SK-N-DZ (cell line): Measurements from ENCODE around the gene SERPINA5.
"Not testable (repeated sequence)": the region's sequence is repeated elsewhere in the genome, so short reads cannot be mapped to it uniquely, and the experiment has no call there.

Source experiments
- DNase-seq: peaks from one replicate; pipeline ENCODE4 v3.0.0-alpha.2; 2015; ENCODE audit warnings: low spot score

Gene SERPINA5

DNA sequence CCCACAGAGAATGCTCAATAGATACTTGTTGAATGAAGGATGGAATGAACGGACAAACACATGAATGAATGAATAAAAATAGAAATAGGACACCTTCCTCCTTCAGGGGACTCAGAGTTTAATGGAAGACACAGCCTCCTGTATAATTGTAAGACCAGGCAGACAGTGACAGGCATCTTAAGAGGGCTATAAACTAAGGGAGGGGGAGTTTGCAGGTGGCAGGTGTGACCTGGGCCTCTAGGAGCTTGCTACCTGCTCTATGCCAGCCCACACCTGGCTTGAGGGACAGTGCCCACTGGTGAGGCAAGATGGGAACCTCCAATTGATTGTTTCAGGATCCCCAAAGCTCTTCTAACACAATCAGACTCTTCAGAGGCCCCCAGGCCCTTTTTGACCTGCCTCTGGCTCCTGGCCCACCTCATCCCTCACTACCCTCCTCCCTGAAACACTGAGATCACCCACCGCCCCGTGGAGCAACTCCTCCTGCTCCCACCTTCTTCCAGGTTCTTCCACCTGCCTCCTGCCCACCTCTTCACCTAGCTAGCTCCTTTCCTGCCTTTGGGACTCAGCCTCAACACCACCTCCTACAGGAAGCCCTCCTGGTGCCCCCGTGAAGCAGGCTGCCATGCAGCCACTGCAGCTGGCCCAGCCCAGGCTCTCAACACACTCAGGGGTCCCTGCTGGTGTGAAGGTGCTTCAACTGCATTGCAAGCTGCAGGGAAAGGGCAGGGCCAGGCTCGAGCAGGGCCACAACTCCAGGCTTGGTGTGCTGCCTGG, 40.3 kb downstream of the SERPINA5 start:
- no peak for DNase-seq

DNA sequence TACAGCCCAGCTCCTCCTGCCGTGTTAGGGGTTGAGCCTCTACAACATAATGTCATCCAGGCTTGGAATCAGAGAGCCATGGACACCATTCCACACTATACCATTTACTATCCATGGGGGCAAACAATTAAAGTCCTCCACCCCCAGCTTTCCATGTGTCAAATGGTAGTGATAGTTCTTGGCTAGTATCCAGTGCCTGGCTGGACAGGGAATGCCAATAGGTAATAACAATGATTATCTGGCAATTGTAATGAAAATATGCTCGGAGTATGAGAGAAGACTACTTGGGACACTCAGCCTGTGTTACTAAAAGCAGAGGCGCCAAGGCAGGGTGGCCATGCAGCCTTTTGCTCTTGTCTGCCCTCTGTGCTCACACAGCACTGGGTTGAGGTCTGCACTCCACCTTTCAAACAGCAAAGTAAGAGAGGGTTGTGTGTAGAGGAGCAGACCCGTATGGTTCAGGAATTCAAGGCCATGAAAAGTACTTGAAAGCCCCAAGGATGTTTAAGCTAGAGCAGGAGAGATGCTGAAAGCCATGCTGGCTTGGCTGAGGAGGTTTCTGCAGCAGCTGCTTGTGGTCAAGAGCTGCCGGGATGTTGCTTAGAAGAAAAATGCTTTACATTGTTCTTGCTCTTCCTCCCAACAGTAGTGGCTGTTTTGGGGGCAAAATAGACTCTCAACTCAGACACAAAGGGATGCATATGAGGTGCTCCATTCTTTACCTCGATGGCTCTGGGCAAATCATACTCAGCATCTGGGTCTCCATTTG, 41.6 kb downstream of the SERPINA5 start:
- no peak for DNase-seq

DNA sequence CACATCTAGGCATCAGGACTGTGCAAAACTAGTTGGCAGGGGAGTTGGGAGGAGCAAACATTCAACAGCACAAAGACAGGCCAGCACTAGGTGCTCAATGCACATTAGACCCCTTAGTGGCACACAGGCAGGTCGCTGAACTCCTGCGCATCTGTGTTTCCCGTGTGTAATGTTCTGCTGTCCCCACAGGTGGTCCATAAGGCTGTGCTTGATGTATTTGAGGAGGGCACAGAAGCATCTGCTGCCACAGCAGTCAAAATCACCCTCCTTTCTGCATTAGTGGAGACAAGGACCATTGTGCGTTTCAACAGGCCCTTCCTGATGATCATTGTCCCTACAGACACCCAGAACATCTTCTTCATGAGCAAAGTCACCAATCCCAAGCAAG, 42.2 kb downstream of the SERPINA5 start:
- DNase-seq, result no peak

DNA sequence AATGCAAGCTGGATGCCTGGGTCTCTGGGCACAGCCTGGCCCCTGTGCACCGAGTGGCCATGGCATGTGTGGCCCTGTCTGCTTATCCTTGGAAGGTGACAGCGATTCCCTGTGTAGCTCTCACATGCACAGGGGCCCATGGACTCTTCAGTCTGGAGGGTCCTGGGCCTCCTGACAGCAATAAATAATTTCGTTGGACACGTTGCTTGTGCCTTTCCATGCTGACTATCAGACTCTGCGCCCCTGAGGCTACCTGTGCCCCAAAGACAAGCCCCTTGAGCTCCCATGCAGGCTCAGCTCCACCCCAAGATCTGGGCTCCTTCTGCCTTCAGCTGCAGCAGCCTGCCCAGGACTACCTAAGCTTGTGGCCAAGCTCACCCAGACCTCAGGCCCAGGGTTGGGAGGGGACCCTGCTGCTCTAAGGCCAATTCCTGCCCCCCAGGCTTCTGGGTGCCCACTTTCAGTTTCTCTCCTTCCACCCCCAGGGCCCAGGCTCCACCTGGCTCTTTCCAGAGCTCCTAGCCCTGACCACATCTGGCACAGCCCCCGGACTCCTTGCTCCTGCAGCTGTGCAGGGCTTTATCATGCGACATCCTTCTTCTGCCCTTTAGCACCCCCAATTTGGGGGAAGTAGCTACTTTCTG, 42.8 kb downstream of the SERPINA5 start:
- DNase-seq, result no peak

DNA sequence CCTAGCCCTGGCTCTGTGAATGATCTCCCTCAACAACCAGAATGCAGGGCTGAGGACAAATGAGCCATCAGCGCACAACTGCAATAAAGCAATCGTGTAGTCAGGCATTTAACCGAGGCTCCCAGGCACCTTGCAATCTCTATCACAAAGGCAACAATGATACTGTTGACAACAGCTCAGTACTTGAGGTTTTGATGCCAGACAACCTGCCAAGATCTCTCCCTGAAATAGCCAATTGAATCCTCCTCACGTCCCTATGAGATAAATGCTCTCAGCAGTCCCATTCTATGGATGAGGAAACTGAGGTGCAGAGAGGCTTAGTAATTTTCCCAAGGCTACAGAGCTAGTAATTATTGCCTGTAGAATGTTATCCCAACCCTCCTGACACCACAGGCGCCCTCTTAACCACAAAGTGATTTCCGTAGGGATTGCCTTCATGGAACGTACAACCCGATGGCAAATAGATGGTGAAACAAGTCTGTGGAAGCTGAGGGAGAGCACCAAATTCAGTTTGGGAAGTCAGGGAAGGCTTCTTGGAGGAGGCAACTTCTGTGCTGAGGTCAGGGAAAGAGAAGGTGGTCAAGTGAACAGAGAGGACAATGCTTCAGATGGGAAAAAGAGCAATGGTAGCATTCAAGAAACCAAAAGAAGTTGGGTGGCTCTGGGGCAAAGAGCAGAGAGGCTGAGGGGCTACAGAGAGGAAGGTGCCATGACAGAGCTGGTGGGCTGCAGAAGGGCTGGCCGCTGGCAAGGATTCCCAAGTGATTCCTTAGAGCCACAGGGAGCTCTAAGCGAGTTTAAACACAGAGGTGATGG, 43.5 kb downstream of the SERPINA5 start:
- no peak for DNase-seq

DNA sequence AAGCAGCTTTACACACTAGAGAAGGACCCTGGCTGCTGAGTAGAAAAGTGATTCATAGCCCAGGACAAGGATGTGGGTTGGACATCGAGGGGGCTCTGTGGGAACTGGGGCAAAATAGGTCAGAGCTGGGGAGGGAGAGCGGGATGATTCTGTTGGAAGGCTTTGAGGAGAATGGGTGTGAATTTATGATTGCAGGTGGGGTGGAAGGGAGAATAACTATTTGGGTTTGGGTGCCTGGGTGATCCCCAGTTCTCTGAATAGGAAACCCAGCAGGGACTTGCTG, 44.1 kb downstream of the SERPINA5 start:
- no peak for DNase-seq

DNA sequence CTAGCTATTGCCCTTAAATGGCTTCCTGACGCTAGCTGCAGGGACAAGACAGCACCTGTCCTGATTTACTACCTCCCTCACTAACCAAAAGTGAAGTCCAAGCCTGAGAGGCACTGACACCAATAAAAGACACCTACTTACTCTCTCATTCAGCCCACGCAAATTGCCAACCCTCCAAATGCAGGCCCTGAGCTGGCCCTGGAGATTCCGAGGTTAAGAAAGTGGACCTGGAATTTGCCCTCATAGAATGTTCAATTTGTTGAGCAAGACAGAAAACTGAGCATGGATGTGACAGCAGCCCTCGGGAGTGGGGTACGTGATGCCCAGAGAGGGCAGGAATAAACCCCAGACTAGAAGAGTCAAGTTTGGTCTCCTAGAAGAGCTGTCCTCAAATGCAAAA, 47.4 kb downstream of the SERPINA5 start:
- DNase-seq, result no peak

DNA sequence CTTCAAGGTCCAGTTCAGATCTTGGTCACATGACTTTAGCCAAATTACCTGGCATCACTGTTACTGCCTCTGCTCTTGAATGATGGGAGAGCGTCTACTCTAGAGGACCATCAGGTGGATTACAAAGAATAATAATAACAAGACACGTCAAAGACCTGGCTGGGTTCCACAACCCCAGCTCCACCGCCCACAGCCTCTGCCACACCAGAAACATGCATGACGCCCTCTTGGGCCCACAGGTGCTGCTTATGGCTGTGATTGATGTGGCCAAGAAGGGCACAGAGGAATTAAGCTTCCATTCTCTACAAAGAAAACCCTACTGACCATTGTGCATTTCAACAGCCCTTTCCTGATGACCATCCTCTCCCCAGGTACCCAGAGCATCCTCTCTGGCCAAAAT, 49.2 kb downstream of the SERPINA5 start:
- DNase-seq, result no peak

DNA sequence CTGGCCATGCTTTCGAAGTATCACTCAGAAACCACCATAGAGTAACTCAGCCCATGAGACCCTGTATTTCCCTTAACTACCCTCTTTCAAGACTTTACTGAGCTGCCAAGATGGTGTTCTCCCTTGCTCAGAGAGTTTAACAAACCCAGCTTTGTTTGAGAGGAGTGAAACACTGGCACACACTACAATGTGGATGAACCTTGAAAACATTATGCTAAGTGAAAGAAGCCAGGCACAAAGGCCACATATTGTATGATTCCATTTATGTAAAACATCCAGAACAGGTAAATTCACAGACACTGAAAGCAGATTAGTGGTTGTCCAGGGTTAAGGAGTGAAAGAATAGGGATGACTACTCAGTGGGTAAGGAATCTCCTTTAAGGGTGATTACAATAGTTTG, 49.8 kb downstream of the SERPINA5 start:
- DNase-seq, result no peak

DNA sequence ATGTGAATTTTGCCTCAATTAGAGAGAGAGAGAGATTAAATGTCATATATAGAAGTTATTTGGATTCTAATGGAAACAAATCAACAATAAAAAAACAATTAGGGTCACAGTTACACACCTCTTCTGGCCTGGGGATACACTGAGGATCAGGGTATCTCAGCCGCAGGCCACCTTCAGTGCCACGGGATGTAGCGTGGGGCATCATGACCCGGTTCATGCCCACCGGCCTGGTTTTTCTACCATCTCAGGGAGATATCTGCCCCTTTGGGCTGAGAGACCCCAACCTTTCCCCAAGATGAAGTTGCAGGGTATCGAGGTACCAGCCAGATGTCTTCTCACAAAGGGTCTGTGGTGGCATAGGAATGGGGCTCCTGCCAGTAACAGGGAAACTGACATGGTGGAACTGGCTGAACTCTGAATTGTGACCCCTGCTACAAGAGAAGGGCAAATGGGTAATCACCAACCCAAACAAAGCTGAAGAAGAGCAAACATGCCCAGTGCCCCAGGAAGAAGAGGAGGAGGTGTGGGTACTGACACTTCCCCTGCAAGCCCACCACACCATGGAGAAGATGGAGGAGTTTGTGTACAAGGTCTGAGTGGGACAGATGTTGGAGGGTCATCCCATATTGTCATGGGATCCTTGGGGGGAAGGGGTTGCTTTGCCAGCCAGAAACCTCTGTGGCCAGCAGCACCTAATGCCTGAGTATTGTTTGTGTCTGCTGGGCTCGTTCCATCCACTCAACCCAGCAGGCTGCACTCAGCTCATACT, 50.5 kb downstream of the SERPINA5 start:
- no peak for DNase-seq

DNA sequence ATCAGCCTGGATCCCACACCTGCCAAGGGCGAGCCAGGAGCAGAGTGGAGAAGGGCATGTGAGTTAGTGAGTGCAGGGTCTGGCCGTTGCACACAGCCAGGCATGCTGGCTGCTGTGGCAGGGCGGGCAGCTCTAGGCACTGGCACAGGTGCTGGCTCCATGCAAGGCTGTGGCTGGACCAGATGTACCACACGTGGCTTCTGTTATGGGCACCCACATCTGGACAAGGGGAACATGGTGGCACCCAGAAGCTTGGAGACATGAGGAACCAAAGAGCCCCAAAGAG, 51.0 kb downstream of the SERPINA5 start:
- DNase-seq, result no peak

DNA sequence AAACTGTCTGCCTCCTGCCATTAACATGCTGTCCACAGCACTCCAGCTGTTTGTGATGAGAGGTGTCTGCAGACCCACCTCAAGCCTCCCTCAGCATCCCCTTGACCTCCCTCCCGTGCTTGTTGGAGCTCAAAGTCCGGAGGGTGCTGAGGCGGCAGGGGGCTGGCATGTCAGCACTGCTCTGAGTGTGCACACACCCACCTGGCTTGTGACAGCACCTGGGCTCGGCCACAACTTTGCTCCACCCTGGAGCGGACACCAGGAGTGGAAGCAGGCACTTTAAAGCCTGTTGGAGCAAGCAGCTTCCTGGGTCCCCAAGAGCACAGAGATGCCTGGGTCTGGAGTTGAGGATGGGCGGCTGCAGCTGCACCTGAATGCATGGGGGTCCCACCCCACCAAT, 51.9 kb downstream of the SERPINA5 start:
- no peak for DNase-seq

DNA sequence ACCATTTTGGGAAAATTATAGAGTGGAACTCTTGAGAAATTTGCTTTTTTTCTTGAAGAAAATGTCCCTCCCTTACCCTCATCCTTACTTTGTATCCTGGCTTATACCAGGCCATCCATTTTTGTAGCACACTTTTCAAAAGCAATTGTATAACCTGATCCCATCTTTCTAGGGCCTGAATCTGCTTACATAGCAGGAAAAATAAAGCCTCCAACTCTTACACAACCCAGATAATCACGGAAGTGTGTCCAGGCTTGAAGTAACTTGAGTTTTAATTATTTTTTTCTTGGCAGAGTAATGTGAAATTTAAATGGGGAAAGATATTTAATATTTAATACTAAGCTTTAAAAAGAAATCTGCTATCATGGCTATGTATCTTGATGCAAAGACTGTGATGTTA, 53.9 kb downstream of the SERPINA5 start:
- DNase-seq, result no peak

DNA sequence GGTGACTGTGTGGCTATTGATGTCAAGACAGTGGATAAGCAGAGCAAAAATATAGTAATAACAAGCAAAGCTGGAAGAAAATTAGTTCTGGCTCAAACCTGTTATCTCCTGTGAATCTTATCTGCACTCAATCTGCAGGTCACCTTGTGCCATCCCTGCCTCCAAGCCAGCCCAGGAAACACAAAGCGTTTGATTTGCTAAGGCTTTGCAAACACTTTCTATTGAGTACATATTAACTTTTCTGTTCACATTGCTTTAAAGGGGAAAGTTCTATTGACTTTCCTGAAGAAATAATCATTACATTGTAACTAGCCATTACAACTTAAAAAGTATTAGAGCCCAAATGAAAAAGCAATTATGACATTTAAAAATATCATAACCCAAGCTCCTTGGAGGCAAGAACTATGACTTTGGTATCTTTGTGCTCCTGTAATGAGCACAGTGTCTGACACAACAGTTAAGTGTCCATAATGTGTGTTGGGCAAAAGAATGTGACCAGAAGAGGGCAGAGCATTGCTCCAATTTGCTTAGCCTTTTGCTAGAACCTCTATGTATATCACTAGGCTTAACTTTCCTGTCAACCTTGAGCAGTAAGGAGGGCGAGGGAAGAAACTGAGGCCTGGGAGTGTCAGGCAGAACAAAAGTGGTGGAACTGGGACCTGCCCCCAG, 55.7 kb downstream of the SERPINA5 start:
- no peak for DNase-seq

DNA sequence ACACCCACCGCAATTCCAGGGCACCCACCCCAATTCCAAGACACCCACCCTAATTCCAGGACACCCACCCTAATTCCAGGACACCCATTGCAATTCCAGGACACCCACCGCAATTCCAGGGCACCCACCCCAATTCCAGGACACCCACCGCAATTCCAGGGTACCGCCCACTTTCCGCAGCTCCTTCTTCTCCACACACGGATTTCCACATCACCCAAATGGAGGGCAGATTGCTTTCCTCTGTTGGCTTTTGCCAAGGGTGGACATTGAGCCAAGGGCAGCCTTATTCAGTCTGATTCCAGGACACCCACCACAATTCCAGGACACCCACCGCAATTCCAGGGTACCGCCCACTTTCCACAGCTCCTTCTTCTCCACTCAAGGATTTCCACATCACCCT, 56.6 kb downstream of the SERPINA5 start:
- not testable (repeated sequence) for DNase-seq

DNA sequence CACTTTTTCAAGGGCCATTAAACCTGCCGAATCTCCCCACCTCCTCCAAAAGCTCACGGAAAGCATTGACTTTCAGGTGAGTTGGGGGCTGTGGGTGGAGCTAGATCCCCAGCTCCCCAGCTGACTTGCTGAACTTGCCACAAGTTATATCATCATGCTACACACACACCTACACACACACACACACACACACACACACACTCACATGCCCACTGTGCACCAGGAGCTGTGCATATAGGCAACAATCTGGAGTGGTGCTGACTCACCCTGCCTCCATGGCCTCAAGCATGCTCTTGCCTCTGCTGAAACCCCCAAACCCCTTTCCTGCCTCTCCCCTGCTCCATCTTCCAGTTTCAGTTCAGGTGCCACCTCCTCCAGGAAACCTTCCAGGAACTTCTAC, 57.1 kb downstream of the SERPINA5 start:
- DNase-seq, result no peak

DNA sequence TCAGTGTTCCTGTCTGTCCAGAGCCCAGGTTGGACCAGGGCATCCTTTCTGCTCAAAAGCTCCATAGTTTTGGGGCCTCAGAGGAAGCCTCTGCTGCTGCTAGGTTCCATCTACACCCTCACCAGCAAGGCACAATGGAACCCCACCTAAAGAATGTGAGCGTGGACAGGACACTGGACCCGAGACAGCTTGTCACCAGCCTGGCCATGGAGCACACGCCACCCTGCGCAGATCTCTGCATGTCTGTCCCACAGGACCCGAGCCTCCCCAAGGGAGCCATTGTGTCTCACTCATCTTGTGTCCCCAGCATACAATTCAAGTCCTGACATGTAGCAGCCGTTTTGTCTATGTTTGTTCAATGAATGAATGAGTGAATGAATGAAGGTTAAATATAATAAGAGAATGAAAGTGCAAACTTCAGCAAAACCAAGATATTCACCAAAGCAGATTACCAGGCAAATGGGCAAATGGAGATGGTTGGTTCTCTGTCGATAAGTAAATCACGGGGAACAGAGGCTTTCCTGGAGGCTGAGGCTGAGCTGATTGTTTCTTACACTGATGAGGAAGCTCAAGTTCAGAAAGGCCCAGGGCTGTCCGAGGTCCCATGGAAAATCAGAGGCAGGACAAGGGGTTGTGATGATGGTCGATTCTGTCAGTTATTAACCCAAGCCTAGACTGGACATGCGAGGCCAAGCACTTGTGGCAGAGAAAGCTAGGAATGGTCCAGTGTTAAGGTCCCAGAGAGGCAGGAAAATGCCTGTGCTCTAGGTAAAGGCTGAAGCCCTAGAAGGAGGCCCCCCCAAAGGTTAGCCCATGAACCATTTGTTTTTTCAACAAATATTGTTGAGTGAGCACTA, 58.0 kb downstream of the SERPINA5 start:
- DNase-seq, result no peak

DNA sequence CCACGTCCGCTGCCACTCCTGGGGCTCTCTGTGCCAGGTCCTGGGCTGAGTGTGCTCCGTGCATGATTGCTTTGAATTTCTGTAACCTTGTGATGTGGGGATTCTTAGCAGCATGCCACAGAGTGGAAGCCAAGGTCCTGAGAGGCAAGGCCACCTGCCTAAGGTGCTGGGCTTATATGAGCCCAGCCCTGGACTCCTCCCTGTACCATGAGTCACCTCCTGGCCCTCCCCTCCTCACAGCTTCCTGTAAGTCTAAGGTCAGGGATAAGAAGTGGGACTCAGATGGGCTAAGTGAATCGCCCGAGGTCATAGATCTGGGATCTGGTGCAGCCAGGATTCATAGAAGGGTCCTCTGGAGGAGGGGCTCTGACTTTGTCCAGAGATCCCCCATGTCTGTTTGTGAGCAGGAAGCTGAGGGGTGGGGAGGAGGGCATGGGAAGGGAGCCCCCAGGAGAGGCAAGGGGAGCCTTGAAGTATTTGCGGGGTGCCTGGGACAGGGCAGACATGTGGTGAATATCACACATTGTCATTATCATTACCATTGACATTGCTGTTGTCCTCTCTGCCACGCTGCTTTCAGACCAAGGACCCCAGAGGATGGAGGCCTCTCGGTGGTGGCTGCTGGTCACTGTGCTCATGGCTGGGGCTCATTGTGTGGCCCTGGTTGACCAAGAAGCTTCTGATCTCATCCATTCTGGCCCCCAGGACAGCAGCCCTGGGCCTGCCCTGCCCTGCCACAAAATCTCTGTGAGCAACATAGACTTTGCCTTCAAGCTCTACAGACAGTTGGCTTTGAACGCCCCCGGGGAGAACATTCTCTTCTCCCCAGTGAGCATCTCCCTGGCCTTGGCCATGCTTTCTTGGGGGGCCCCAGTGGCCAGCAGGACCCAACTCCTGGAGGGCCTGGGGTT, 59.8 kb downstream of the SERPINA5 start:
- DNase-seq, result no peak

DNA sequence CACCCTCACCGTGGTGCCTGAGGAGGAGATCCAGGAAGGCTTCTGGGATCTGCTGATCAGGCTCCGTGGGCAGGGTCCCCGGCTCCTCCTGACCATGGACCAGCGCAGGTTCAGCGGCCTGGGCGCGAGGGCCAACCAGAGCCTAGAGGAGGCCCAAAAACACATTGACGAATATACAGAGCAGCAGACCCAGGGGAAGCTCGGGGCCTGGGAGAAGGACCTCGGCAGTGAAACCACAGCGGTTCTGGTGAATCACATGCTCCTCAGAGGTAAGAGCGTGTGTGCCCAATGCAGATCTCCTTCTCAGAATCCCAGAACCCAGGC, 60.4 kb downstream of the SERPINA5 start:
- no peak for DNase-seq
